NCI-H1417 (cell line): Measurements from ENCODE around the gene CMKLR1.

Experiments
- DNase-seq, 3 experiments: peaks; one replicate each; lab custom pipeline; 2025; lab: John Stamatoyannopoulos, UW

Gene CMKLR1

GRCh38 chr12:108301346-108301745 lies 37.8 kb downstream of the CMKLR1 start:
- DNase-seq: no peak

DNA sequence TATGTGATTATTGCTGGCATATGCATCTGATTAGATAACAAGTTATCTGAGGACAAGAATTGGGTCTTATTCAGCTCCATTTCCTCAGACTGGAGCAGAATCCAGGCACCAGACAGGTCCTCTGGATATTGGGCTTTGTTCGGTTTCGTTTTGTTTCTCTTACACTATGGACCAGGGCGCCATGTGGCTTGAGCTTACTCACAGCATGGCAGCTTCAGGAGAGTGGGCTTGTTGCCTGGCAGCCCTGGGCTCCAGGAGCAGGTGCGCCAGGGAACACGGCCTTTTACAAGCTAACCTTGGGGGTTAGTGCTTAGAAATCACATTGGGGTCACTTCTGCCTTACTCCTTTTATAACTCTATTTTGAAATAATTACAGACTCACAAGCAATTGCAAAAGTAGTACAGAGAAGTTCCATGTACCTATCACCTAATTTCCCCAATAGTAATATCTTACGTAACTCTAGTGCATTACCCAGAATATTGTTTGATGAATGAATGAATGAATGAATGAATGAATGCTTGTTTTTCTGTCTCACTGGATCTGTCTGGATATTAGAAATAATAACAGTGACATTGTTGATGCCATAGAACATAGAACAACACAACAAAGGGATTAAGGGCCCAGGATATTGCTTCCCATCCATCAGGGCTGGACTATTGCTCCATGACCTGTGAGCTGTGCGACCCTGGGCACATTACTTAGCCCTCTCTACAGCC lies 39.0 kb downstream of the CMKLR1 start:
- DNase-seq: no peak

DNA sequence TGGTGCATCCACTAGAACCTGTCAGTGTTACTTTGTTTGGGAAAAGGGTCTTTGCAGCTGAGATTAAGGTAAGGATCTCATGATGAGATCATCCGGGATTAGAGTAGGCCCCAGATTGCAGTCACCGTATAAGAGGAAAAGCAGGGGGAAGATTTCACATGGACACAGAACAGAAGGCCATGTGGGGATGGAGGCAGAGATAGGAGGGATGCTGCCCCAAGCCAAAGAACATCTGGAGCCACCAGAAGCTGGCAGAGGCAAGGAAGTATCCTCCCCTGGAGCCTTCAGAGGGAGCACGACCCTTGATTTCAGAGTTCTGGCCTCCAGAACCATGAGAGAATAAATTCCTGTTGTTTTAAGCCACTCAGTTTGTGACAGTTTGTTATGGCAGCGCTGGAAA lies 39.6 kb downstream of the CMKLR1 start:
- no peak for DNase-seq

- no peak for DNase-seq
These were observed 40.3 kb downstream of the CMKLR1 start for GRCh38 chr12:108298761-108299275.

DNA sequence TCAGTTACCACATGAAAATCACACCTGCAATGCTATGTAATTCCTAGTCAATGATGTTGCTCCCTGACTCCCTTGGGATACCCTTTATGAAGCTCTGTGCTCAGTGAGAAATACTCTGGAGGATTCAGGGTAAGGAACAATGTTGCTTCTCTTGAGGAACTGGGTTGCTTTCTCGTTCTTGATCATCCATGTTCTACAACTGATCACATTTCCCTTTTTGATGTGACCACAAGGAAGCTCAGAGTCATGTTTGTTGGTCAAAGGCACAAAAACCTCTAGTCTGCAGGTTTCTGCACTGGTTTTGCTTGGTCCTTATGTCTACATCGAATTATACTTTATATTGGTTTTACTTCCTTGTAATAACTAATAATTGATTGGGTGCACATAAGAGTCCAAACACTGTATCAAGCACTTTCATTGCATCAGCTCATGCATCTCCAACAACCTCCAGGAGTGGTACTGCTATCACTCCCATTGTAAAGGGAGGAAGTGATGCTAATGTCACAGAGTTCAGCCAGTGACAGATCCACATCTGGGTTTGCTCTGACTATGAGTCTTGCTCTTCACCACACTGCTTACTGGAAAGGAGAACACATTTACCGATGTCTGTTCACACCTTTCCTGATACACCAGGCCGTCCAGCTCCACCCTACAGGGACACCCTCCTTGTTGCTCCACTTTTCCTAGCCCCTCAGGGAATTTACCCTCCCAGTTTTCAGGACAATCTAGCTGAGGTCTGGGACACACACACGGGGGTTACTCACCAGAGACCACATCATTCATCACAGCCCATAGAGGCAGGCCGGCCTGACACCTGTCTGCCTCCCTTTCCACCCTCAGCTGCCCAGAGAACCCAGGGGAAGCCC lies 41.0 kb downstream of the CMKLR1 start:
- no peak for DNase-seq

- DNase-seq: no peak
These were observed 41.7 kb downstream of the CMKLR1 start for GRCh38 chr12:108297424-108297823.

DNA sequence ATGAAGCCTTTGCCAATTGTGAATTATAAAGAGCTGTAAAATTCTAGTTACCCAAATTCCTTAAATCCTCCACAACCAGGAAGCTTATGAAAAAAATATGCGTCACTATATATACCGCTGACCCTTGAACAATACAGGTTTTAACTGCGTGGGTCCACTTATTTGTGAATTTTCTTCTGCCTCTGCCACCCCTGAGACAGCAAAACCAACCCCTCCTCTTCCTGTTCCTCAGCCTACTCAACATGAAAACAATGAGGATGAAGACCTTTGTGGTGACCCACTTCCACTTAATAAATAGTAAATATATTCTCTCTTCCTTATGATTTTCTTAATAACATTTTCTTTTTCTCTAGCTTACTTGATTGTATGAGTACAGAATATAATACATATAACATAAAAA lies 42.2 kb downstream of the CMKLR1 start:
- no peak for DNase-seq

GRCh38 chr12:108295641-108296040 lies 43.5 kb downstream of the CMKLR1 start:
- DNase-seq: no peak

DNA sequence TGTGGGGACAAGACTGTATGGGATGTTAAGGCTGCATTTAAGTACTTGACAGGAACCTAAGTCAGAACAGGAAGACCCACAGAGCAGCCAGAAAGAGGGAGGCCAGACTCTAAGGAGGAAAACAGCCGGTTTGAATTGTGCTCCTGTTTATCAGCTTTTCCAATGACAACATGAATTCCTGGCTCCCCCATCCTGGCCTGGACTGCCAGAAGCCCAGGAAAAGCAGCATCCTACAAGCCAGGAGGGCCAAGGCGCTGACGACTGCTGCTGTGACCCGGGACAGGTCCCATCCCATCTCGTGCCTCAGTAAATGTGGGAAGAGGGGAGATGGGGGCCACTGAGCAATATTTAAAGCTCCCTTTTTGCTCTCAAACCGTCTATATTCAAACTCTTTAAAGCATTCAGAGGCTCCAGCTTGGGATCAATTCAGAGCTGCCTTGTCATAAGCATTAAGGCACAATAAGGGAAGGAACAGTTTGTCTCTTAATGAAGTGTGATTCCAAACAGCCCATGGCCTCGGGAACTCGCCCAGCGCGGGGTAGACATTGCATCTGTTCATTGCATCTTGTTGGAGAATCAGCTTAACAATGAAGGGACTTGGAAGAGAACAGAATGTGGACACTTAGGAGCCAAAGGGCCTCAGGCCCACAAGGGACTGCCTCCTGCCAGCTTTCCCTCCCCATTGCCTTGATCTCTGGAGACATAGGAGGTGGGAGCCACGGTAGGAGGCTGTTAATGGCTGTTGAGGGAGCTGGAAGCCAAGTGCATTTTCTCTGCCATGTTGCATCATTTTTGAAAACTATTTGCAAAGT lies 49.6 kb downstream of the CMKLR1 start:
- no peak for DNase-seq

DNA sequence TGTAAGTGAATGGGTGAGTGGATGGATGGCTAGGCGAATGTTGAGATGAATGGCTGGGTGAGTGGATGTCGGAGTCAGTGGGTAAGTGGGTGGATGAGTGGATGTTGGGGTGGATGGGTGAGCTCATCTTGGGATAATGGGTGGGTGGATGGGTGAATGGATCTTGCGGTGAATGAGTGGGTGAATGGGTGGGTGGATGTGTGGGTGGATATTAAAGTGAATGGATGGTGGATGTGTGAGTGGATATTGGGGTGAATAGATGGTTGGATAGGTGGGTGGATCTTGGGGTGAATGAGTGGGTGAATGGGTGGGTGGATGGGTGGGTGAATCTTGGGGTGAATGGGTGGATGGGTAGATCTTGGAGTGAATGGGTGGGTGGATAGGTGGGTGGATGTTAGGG lies 51.9 kb downstream of the CMKLR1 start:
- DNase-seq: no peak

DNA sequence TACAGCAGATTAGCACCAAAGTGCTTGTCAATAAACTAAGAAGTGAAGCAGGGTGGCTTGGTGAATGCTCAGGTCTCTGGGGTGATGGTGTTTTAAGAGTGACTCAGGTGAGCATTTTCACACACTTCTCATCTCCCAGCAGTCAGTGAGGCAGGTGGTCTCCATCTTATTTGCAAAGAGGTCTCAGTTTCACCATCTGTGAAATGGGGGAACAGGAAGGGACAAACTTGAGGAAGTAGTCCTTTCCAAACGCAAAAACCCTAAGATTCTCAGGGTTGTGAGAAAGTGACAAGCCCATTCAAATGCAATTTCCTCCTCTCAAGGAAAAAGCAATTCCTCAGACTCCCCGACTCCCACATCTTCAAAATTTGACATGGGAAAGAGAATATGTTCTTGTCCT lies 54.1 kb downstream of the CMKLR1 start:
- DNase-seq: no peak

DNA sequence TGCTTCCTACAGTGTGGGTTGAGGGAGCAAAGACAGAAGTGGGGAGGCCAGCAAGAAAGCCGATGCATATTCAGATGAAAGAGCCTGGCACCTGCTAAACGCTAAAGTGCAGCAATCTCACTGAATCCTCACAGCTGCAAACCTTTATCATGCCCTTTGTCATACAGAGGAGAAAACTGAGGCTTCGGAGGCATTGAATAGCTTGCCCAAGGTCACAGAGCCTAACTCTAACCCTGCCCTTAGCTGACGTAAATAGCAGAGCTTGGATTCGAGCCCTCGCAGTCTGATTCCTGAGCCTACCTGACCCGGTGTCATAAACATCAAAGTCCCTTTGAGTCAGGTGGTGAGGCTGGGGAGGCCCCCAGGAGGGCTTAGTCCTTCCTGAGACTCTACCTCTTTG lies 54.9 kb downstream of the CMKLR1 start:
- DNase-seq: no peak

DNA sequence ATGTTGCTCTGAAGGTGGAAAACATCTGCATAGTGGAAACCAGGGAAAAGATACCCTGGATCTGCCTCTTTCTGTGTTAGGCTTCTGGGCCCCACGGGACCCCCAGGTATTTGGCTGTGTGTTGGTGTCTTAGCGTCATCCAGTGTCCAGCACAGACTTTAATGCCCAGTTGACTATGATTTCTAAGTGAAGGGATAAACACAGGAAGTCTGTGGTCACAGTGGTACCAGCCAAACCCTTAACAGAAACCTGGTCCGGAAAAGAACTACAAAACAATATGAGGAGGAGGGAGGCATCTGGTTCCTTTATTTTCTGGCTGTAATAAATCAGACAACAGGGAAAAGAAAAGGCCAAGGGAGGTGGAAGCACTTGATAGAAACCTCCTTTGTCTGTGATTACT lies 56.4 kb downstream of the CMKLR1 start:
- no peak for DNase-seq

DNA sequence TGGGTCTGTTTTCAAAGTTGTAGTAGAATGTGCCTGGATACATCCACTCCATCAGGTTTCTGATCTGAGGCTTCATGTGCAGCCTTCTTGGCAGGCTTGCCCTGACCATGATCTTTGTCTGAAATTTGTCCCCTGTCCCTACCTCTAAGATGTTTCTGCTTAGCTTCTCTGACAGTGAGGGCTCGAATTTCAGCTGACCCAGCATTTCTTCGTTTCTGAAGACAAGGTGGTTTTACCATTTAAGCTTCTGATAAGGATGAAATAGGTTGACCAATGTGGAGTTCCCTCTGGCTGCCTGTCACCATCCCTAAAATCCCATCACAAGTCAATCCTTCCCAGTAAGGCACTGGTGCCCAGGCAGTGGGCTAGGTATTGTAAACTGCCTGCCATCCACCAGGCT lies 57.0 kb downstream of the CMKLR1 start:
- DNase-seq: no peak

GRCh38 chr12:108277613-108278012 lies 61.5 kb downstream of the CMKLR1 start:
- DNase-seq: no peak

DNA sequence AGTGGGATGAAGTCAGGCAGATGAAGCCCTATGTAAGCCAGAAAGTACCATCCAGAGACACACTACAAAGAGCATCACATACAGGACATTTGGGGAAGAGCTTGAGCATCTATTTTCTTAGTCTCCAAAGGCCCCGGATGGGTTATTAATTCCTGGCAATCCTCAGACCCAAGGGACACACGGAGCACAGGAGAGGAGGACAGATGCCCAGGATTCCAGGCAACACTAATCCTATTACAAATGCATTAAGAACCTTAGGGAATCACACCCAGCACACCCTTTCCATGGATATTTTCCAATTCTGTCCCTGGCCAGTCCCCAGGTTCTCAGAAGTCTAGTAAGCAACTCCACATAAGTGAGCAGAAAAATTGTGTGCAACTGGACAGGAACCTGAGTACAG lies 65.9 kb downstream of the CMKLR1 start:
- no peak for DNase-seq

- DNase-seq: peak in 1 of 3 experiments; percentile 22
These were observed 66.9 kb downstream of the CMKLR1 start for GRCh38 chr12:108271951-108272872.

- no peak for DNase-seq
These were observed 68.3 kb downstream of the CMKLR1 start for GRCh38 chr12:108270849-108271143.

DNA sequence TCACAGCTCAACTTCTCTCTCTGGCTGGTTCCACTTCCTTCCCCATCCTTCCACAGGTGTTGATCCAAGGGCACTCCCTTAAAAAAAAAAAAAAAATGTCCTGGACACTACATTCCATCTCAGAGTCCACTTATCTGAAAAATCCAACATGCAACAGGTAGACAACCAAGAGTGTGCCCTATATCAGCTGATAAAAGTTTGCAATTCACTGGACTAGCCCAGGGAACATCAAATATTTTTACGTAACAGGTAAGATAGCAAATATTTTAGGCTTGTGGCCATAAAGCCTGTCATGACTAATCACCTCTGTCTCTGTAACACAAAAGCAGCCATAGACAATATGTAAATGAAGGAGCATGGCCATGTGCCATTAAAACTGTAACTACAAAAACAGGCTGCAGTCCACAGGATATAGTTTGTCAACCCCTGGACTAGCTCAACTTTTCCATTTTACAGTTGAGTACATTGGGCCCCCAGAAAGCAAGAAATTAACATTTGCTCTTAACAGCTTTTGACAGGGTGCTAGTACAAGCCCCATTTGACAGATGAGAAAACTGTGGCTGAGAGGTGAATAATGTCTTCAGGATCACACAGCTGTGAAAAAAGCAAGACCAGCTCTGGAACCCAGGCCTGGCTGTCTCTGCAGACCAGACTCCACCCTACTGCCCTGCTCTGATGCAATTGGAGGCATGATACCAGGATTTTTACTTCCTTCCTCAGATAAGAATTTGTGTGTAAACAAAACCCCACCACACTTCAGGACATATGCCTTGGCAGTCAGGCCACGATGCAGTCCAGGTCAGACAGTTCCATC lies 68.9 kb downstream of the CMKLR1 start:
- DNase-seq: no peak

DNA sequence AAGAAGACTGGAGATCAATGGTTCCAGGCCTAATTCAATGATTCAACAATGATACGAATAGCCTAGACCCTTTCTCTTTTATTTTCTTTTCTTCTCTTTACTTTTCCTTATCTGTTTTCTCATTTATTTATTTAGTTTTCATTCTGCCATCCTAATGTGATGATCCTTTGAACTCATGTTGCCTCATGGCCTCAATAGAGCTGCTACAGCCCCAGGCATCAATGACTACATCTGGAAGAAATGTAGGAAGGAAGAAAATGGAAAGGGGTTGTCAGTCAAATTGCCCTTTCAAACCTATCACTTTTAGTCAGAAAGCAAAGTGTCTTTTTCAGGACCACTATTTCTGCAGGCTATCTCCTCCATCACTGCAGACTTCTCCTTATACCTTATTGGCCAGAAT lies 69.9 kb downstream of the CMKLR1 start:
- DNase-seq: no peak

DNA sequence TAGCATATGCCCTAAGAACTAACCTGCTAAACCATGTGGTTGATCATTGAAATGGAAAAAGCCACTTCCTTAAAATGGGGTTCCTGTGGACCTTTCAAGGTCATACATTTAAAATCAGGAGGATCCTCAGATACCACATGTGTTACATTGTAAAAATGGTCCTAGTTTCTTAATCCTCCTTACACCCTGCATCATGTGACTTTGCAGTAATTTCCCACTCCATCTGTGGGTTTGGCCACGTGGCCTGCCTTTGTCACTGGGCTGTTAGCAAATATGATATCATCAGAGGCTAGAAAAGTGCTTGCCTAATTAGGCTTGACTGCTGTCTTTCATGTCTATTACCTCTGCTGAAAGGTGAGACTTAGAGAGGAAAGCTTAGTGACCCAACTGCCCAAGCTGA lies 70.7 kb downstream of the CMKLR1 start:
- DNase-seq: no peak
